WERI-Rb-1 (cell line): ENCODE data around the gene RFX2.
"Not testable (repeated sequence)": the region's sequence is repeated elsewhere in the genome, so short reads cannot be mapped to it uniquely, and the experiment has no call there.

Source experiments
- DNase-seq: peaks from one replicate; pipeline ENCODE4 v3.0.0-alpha.2; 2020
- H3K27ac ChIP-seq: fragments of 250-450 bp; sonication (Bioruptor Pico); 2 replicates; pipeline ENCODE4 v1.5.1; 2020; ENCODE audit warnings: mild to moderate bottlenecking, moderate library complexity
- H3K27me3 ChIP-seq: fragments of 250-450 bp; sonication (Bioruptor Pico); 2 replicates; pipeline ENCODE4 v1.5.1; 2021; ENCODE audit warnings: mild to moderate bottlenecking, low read depth, moderate library complexity; ENCODE audit not compliant: insufficient read depth, severe bottlenecking
- H3K36me3 ChIP-seq: fragments of 250-450 bp; sonication (Bioruptor Pico); 2 replicates; pipeline ENCODE4 v1.5.1; 2020; ENCODE audit warnings: mild to moderate bottlenecking, moderate library complexity
- H3K4me3 ChIP-seq: 2 replicates; pipeline ENCODE4 v1.5.1; 2011; ENCODE audit warnings: low read depth, mild to moderate bottlenecking, control low read depth, low read length
- H3K9me3 ChIP-seq: fragments of 250-450 bp; sonication (Bioruptor Pico); 2 replicates; pipeline ENCODE4 v1.5.1; 2021; ENCODE audit warnings: mild to moderate bottlenecking, moderate library complexity; ENCODE audit not compliant: severe bottlenecking
- CTCF ChIP-seq: IDR thresholded peaks from 2 replicates; pipeline ENCODE4 v1.5.1; 2011; ENCODE audit warnings: low read depth, mild to moderate bottlenecking, control low read depth, inconsistent platforms, low read length

RFX2 gene

GRCh38 chr19:6076675-6077463, 33.4 kb downstream of the RFX2 start:
- TF ChIP-seq CTCF = no peak
- no peak for DNase-seq
- Histone ChIP-seq H3K4me3 (no peak overlapping the region), H3K27me3 (no peaks in the 10 kb centered on the region), H3K9me3 (no peaks in the 10 kb centered on the region), H3K36me3 (no peaks in the 10 kb centered on the region), H3K27ac (no peak overlapping the region)

GRCh38 chr19:6076291-6076665, 34.0 kb downstream of the RFX2 start:
- Histone ChIP-seq H3K27ac (no peak overlapping the region), H3K4me3 (no peak overlapping the region)
- TF ChIP-seq CTCF = no peak

GRCh38 chr19:6074709-6075403, 35.4 kb downstream of the RFX2 start:
- Histone ChIP-seq H3K27ac (no peak overlapping the region), H3K36me3 (no peaks in the 10 kb centered on the region), H3K4me3 (no peak overlapping the region), H3K27me3 (no peaks in the 10 kb centered on the region), H3K9me3 (no peaks in the 10 kb centered on the region)
- no peak for DNase-seq
- TF ChIP-seq CTCF = no peak

More at GRCh38 chr19:6076291-6076665, 34.0 kb downstream of the RFX2 start:
- no peaks in the 10 kb centered on the region for H3K9me3 ChIP-seq
- no peaks in the 10 kb centered on the region for H3K36me3 ChIP-seq
- no peaks in the 10 kb centered on the region for H3K27me3 ChIP-seq
- no peak for DNase-seq

GRCh38 chr19:6073858-6074708, 36.2 kb downstream of the RFX2 start:
- TF ChIP-seq CTCF = no peak
- Histone ChIP-seq H3K27ac (no peak overlapping the region), H3K9me3 (no peaks in the 10 kb centered on the region), H3K4me3 (no peak overlapping the region), H3K36me3 (no peaks in the 10 kb centered on the region), H3K27me3 (no peaks in the 10 kb centered on the region)
- no peak for DNase-seq

GRCh38 chr19:6073233-6073632, 37.1 kb downstream of the RFX2 start:
- H3K36me3 ChIP-seq, H3K27ac ChIP-seq, H3K27me3 ChIP-seq, H3K4me3 ChIP-seq, H3K9me3 ChIP-seq, DNase-seq: not testable (repeated sequence)

GRCh38 chr19:6071875-6072274, 38.4 kb downstream of the RFX2 start:
- H3K27ac ChIP-seq = no peak overlapping the region
- no peak for DNase-seq

More at GRCh38 chr19:6071875-6072274, 38.4 kb downstream of the RFX2 start:
- no peaks in the 10 kb centered on the region for H3K9me3 ChIP-seq
- no peaks in the 10 kb centered on the region for H3K36me3 ChIP-seq
- no peaks in the 10 kb centered on the region for H3K27me3 ChIP-seq
- TF ChIP-seq CTCF = no peak
- H3K4me3 ChIP-seq = no peak overlapping the region
